Dermis blood vessel endothelial cell (primary cell): ENCODE measurements around the gene PAIP2. TPM values are rescaled to one million over a fixed set of nuclear protein-coding genes. Genes with fewer than 3 reads are reported as not detected.
"Not testable (repeated sequence)": the region's sequence is repeated elsewhere in the genome, so short reads cannot be mapped to it uniquely, and the experiment has no call there.

Source experiments
- DNase-seq: peaks from one replicate; pipeline ENCODE4 v3.0.0; 2010
- total RNA-seq: library from RNA; depleted of rRNA; stranded (reverse); fragments of >200 nt; gene quantifications from 2 replicates; pipeline ENCODE4 v1.2.3, GENCODE V29; 2014

The PAIP2 gene
- total RNA-seq, 1 donor from 2014 or later, result 137 TPM

DNA sequence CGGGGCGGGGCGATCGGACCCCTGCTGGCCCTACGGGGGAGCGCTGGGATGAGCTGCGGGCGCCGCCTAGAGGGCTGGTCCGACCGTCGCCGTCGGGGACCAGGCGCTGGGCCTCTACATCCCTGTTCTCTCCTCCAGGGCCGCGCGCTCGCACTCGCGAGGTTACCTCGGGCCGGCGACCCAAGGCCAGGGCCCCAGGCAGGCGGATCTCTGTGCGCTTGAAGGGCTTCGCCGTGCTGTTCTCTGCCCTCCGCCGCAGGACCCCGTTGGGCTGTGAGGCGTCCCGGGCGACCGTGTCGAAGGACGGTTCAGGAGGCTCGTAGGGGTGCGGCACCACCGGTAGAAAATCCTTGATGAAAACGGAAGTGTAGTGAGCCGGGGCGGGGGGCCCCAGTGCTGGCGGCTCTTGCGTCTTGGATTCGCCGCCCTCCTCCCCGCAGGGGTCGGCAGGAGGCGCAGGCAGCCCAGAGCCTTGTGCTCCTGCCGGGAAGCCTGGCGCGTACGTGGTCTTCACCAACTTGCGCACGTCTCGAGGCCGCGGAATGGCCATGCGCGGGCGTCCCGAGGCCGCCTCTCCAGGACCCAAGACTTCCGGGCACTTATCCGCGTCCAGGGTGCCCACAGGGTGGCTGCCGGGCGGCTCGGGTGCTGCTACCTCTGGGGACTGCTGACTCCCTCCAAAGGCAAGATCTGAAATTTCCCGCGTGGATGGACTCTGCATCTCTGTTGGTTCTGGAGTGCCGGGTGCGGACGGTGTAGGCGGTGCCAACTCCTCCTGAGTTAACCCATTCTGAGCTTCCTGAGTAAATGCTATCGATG is 51.2 kb downstream of the PAIP2 start:
- DNase-seq, result peak; percentile 73

DNA sequence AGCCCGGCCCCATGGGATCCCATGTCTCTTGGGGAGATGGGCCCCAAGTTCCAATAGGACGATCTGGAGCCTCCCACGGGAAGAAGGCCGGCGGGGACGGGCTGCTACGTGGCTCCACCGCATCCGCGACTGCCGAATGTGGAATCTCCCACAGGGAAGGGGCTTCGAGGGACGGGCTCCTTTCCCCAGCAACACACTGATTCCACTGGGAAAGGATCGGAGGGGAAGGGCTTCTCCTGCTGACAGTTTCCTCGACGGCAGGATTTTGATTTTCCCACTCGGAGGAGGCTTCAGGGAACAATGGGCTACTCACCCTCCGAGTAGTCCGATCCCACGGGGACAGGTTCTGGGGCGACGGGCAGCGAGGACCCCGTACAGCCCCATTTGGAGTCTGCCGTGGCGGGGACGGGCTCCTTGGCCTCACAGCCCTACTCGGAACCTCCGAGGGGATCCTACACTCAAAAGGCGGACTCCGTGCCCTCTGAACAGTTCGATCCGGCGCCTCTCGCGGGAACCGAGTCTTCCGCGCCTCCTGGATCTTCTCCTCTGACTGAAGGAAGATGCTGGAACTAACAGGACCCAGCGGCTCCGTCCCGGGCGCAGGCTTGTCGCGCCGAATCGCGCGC is 52.0 kb downstream of the PAIP2 start:
- no peak for DNase-seq

DNA sequence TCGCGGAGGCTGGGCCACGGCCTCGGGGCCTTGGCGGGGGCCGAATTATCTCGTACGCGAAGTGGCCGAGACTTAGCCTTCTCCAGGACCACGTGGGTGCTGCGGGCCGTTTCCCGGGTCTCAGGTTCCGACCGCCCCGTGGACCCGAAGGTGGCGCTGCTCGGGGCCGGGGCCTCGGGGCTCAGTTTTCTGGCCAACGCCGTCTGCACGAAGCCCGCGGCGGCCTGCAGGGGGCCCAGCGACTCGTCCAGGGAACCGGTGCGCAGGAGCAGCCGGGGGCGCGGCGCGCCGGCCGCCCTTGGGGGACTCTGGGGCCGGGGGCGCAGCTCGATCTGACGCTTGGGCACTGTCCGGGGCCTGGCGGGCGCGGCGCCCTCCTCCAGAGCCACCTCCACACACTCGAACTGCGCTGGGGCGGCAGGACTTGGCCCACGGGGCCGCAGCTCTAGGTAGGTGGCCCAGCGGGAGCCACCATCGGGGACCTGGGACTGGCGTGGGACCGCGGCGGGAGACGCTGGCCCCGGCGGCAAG is 52.5 kb downstream of the PAIP2 start:
- peak; percentile 55 for DNase-seq

DNA sequence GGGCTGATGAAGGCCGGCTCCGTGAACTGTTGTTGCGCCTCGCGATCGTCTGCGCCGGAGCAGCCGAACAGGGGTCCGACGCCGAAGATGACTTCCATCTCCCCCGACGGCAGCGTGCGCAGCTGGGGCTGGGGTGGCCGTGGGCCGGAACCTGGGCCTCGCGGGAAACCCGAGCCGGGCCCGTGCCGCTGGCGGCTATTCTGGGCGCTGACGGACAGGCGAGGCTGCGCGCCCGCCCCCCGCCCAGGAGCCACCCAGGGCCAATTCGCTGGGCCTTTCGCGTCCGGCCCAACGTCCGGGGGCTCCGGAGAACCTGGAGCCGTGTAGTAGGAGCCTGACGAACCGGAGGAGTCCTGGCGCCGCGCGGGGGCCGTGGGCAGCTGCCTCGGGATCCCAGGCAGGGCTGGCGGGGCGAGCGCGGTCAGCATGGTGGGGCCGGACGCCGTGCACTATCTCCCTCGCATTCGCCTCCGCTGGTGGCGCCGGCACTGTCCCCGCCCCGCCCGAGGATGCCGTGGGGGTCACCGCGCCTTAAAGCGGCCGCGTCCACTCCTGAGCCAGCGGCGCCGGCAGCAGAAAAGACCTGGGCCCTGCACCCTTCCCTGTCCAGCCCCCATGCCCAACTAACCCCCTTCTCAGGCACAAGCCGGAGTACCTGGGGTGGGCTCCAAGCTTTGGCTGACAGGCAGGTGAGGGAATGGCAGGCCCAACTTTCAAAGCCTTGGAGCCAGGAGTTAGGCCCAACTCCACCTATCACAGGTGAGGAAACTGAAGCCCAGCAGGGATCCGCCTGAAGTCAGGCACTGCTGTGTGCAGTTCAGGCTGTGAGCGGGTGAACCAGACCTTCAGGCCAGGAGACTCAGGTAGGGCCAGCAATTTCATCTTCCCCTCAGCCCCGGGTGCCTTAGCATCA is 53.3 kb downstream of the PAIP2 start, which contains the start of gene PROB1:
PROB1 (minus strand) TSS at position 451 of the 913 bp plus-strand sequence; CDS start at position 428, 23 bp downstream.
- DNase-seq, result peak; percentile 29

DNA sequence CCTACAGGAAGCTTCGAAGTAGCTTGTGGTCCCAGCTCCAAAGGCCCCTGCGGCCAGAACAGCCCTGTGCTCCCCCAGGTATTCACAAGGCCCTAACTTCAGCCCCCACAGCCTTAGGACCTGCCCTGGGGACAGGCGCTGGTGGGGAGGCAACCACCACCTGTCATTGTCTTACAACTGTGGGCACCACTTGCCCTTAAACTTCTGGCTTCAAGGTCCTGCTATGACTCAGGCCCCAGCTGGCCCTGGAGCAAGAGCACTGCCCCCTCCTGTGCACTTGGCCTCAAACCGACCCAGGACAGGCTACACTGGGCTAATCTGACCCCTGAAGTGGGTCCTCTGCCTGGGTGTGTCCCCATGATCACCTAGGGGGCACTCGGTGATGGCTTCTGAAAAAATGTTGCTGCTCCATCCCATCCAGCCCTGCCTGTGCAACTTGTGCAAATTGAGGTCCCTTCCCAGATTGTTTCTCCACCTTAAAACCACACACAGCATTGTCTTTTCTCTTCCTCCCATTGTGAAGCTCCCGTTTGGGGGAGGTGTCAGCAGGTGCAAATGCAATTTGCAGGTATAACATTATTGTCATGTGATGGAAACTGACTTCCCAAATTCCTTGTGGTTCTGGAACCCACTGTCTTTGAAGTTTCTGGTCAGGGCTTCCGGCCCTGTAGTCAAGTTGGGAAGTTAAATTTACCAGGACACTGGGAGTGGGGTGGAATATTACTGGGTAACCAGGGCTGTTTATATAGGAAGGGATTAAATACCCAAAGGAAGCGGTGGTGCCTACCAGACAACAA is 54.4 kb downstream of the PAIP2 start:
- DNase-seq, result peak; percentile 54

DNA sequence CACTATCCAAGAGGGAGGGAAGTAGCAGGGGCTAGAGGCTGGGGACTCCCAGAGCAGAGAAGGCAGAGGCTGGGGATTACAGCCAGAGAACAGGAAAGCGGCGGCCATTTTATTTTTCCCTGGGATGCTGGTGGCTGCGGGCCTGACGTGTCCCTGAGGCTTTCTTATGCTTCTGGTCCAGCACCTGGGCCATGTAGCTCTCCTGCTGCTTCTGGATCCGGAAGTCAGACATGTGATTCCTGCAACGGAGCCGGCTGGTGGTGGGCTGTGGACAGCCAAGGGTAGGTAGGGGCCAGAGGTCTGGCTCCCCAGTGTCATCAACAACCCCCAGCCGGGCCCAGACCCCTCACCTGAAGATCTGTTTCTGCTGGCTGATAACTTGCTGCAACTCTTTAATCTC is 55.0 kb downstream of the PAIP2 start:
- no peak for DNase-seq

DNA sequence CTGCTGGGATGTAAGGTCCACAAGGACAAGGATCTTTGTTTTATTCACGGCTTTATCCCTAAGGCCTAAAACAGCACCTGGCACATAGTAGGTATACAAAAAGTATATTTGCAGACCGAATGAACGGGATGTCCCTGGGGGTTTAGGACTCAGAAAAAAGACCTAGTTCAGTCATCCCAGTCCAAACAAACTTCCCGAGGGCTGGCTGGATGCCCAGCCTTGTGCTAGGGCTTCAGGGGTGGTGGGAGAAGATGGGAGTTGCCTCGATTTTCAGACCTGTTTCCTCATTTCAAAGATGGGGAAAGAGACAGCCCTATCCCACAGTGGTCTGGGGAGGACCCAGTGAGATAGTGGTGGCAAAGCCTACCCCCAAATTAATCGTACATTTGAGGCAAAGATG is 56.3 kb downstream of the PAIP2 start:
- DNase-seq, result no peak

DNA sequence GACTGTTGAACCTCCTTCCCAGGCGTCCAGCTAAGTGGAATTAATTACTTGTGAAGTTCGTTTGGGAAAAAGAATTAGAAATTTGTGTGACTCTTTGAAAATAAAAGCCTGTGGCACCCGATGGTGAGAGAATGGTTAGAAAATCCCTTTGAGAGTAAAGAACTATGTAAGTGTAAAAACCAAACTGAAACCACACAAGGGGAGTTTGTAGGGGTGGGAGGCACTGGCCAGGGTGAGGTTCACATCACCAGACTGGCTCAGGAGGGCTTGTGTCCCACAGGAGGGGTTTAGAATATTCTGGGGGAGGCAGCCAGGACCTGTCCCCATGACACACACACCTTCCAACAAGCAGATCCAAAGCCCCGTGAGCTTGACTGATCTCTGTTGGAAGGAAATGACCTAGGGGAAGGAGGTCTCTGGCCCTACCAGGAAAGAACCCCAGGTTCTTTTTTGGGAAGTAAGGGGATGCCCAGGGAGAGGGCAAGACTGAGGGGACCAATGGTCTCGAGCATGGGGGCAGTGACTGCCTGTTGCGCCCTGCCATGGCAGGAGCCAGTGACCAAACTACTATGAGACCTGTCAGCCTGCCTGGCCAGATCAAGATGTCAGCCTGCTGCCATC is 58.0 kb downstream of the PAIP2 start:
- DNase-seq, result no peak

DNA sequence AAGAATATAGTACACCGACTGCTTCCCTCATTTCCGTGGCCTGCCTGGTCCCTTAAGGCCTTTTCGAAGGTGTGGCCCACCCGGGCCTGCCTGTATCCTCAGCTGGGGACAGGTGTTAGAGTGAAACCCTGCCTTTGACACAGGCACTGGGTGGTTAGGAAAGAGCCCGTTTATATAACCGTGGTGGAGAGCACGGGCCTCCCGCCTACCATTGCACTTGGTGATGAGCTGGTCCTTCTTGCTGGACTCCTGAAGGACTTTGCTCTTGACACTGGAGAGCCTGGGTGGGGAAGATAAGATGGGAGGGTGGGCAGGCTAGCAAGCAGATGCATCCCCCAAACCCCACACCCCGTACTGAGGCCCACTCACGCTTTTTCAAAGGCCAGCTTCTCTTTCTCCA is 59.9 kb downstream of the PAIP2 start:
- DNase-seq, result no peak

DNA sequence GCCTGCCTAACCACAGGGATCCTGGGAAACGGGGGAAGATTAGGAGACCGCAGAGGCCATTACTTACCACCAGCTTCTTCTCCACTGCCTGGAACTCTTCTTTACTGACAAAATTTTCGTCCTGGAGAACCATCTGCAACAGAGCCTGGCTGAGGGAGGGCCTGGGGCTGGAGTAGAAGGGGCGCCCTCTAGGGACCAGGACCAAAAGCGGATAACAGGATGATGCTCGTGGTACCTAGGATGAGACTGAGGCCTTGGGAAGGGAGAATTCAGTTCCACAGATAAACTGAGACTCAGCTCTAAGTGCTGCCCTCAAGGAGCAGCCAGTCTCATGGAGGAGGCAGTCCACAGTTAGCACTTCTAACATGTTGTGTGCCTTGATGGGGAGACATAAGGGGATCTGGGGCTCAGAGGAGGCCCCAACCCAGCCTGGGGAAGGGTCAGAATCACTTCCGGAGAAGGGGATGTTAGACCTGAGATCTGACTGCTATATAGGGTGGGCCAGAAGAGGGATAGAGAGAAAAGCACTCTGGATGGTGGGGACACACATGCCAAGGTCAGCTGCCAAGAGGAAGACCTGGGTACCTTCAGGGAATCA is 61.0 kb downstream of the PAIP2 start:
- DNase-seq, result peak; percentile 59

DNA sequence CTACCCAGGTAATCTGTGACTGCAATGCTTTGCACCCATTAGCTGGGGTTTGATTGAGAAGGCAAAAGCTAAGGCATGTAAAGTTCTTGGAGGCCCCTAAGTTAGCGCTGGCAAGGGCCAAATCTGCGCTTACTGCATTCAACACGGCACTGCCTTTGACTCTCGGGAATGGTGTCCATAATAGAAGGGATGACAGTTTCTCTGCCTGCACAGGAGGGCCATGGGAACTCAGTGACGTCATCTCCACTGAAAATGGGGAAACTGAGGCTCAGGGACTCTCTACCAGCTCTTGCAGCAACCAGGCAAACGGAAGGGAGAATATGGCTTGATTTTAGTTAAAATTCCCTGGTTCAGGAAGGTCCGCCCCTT is 61.7 kb downstream of the PAIP2 start:
- no peak for DNase-seq

DNA sequence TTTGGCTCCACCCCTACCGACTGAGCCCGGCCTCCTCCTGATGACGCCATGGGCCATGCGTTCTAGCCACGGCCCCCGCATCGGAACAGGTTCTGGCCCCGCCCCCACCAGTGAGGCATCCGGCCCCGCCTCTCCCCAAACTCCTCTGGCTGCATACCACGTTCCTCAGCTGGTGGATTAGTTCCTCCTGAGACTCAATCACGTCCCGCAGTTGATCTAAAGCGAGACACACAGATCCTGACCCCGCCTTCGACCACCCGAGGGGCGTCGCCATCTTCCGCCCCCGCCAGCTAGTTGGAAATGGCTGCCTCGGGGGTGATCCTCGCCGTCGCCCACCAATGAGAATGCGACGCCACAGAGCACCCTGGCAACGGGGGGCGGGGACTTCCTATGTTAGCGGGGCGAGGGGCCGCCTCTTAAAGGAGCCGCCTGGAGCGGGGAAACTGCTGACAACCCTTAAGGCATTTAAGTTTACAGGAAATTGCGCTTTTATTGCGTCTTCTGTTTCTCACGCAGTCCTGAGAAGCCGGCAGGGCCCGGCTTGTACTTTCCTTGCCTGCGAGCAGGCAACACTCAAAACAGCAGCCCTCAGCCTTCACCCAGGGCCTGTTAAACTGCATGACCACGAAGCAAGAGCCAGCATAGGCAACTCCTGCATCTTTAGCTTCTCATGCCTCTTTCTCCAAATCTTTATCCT is 62.3 kb downstream of the PAIP2 start, which contains the start of gene SPATA24:
SPATA24 (minus strand) TSS at position 303 of the 697 bp plus-strand sequence; CDS start at position 274, 29 bp downstream.
- DNase-seq, result peak; percentile 98

DNA sequence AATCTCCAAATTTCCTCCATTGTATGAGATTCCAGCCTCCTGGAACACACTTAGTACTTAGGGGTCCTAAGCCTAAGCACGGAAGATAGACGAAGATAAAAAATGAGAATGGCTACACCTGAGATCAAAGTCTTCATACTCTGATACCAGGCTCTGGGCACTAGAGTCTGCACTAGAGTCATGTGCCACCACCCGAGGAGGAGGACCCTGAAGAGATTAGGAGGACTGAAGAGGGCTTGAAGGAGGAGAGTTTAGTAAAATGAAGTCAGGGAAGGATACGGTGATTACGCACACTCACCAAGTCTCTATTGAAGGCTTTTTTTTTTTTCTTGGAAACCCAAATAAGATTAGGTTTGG is 62.8 kb downstream of the PAIP2 start:
- DNase-seq, result no peak

DNA sequence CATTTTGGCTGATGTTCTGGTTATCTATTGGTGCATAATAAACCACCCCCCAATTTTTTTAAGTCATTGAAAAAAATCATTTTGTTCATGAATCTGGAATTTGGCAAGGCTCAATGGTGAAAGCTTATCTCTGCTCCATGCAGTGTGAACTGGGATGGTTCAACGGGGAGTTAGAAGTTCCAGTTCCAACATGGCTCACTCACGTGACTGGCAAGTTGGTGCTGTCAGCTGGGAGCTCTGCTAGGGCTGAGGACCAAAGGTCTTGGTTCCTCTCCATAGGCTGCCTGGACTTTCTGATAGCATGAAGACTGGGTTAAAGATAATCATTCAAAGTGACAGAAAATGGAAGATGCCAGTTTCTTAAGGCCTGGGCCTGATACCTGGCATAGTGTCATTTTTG is 65.3 kb downstream of the PAIP2 start:
- no peak for DNase-seq

DNA sequence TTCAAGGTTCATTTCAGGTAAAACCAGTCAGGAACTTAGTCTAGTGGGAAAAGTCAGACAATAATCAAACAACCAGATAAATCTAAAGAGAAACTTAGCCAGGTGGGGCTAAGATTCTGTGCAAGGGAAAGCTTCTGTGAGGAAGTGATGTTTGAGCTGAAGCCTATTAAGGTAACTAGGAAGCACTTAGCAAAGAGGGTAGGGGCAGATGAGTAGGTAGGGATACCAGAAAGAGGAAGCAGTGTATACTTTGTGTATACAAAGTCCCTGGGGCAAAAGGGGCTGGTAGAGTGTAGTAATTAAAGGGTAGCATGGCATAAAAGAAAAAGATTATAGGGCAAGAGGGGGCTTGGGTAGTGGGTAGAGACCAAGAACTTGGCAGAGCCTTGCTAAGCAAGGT is 65.9 kb downstream of the PAIP2 start:
- no peak for DNase-seq

DNA sequence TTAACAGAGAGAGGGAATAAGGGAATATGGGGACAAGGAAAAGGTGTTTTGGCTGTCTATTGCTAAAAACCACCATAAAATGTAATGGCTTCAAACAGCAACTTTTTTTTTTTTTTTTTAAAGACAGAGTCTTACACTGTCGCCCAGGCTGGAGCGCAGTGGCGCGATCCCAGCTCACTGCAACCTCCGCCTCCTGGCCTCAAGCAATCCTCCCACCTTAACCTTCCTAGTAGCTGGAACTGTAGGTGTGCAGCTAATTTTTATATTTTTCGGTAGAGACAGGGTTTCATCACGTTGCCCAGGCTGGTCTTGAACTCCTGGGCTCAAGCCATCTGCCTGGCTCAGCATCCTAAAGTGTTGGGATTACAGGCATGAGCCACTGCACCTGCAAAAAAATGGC is 66.5 kb downstream of the PAIP2 start:
- DNase-seq, result no peak

DNA sequence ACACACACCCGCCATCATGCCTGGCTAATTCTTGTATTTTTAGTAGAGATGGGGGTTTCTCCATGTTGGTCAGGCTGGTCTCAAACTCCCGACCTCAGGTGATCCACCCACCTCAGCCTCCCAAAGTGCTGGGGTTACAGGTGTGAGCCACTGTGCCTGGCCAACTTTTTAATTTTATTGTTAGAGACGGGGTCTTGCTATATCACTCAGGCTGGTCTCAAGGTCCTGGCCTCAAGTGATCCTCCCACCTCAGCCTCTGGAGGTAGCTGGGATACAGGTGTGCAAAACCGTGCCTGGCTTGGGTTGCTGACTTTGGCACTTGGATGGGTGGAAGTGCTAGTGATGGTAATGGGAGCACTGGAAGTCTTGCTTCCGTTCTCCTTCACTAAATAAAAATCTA is 67.5 kb downstream of the PAIP2 start:
- DNase-seq, result not testable (repeated sequence)

DNA sequence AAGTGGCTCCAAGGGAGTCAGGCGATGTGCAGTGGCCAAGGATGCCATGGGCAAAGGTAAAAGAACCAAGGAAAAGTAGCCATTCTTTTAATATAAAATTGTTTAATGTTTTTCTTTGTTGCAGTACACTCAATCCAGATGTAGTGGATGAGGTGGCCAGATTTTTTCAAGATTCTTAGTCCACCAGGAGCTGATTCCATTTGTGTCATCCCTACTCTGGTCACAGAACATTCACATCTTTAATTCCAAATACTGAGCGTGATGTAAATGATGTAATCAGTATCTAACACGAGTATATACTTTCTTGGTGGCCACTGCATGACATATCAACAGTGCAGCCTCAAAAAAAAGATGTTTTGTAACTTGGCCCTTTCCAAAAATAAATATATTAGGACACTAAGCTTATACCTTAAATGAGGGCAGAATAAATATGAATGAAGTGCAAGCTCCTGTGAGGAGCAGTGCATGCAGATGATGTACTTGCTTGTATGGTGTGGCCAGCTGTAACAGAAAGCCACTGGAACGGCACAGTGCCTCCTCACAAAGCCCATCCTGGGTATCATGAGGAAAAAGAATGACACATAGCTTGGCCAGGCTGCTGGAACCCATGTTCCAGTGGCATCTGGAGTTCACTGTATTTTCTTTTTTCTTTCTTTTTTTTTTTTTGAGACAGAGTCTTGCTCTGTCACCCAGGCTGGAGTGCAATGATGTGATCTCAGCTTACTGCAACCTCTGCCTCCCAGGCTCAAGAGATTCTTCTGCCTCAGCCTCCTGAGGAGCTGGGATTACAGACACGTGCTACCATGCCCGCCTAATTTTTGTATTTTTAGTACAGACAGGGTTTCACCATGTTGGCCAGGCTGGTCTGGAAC is 68.7 kb downstream of the PAIP2 start:
- no peak for DNase-seq
